Breast epithelium (tissue), 3 donors: ENCODE measurements around the gene SPP2.

Experiments used
- CTCF ChIP-seq, 3 donors: fragments of 450-650 bp; IDR thresholded peaks; one replicate each; pipeline ENCODE4 v1.5.1; 2016 to 2017; ENCODE audit warnings: antibody characterized with exemption in 3 of 3, mild to moderate bottlenecking in 3 of 3, moderate library complexity in 3 of 3
- POLR2A ChIP-seq: fragments of 450-650 bp; IDR thresholded peaks from one replicate; pipeline ENCODE4 v1.6.1; 2016; ENCODE audit warnings: antibody characterized with exemption, mild to moderate bottlenecking, moderate library complexity

- TF ChIP-seq POLR2A (no peak), CTCF (IDR thresholded peaks at IDR 0.05) (no peak)
Observed at GRCh38 chr2:234003972-234004617, 46.4 kb upstream of the SPP2 start.
